Upper lobe of left lung (tissue), 4 donors: ENCODE measurements around the gene COL6A3.

Experiments used
- CTCF ChIP-seq, 6 experiments: fragments of 450-650 bp in 4 of 6; fragments of 200-600 bp in 2 of 6; sonication (generic) in 2 of 6; IDR thresholded peaks; one replicate each; pipeline ENCODE4 v1.5.1; 2016 to 2019; ENCODE audit warnings: antibody characterized with exemption in 6 of 6
- POLR2A ChIP-seq, 4 donors: fragments of 450-650 bp; IDR thresholded peaks; one replicate each; pipeline ENCODE4 v1.5.1; 2016 to 2017; ENCODE audit warnings: antibody characterized with exemption in 4 of 4, mild to moderate bottlenecking in 2 of 4
- POLR2AphosphoS5 ChIP-seq, 2 donors: sonication (generic); formaldehyde crosslinking; IDR thresholded peaks; one replicate each; pipeline ENCODE4 v1.5.1; 2017; ENCODE audit warnings: antibody characterized with exemption in 2 of 2

- no peak for TF ChIP-seq POLR2AphosphoS5 (IDR thresholded peaks at IDR 0.05)
- TF ChIP-seq CTCF (IDR thresholded peaks at IDR 0.05) = no peak
- no peak for TF ChIP-seq POLR2A (IDR thresholded peaks at IDR 0.05)
Measured at GRCh38 chr2:237351046-237351445, 62.9 kb downstream of the COL6A3 start.
